Stimulated activated CD4-positive, alpha-beta T cell treated with anti-CD3 and anti-CD28 coated beads, Interleukin-4, amount 100 ng/mL, for 4 hours (primary cell): ENCODE measurements around the gene STT3B.
"Not testable (repeated sequence)": the region's sequence is repeated elsewhere in the genome, so short reads cannot be mapped to it uniquely, and the experiment has no call there.

Source experiments
- DNase-seq, 2 experiments: peaks; one replicate each; pipeline ENCODE4 v3.0.0-alpha.2; 2020

The STT3B gene

GRCh38 chr3:31553258-31553657, 20.5 kb downstream of the STT3B start:
- DNase-seq = no peak

- no peak for DNase-seq
These were observed 22.5 kb downstream of the STT3B start for GRCh38 chr3:31555204-31555603.

GRCh38 chr3:31559872-31560534, 27.3 kb downstream of the STT3B start:
- no peak for DNase-seq

GRCh38 chr3:31561891-31562290, 29.2 kb downstream of the STT3B start:
- no peak for DNase-seq

GRCh38 chr3:31562525-31562924, 29.8 kb downstream of the STT3B start:
- DNase-seq = no peak

GRCh38 chr3:31565288-31565687, 32.6 kb downstream of the STT3B start:
- DNase-seq = no peak

GRCh38 chr3:31567036-31567435, 34.3 kb downstream of the STT3B start:
- no peak for DNase-seq

GRCh38 chr3:31568649-31569048, 35.9 kb downstream of the STT3B start:
- no peak for DNase-seq

- DNase-seq = no peak
These were observed 38.6 kb downstream of the STT3B start for GRCh38 chr3:31571325-31571724.

GRCh38 chr3:31572236-31573004, 39.7 kb downstream of the STT3B start:
- no peak for DNase-seq

- no peak for DNase-seq
These were observed 40.5 kb downstream of the STT3B start for GRCh38 chr3:31573036-31573779.

GRCh38 chr3:31575448-31575847, 42.7 kb downstream of the STT3B start:
- no peak for DNase-seq

GRCh38 chr3:31576521-31576920, 43.8 kb downstream of the STT3B start:
- no peak for DNase-seq

GRCh38 chr3:31577232-31577631, 44.5 kb downstream of the STT3B start:
- no peak for DNase-seq

- no peak for DNase-seq
These were observed 47.1 kb downstream of the STT3B start for GRCh38 chr3:31579828-31580227.

GRCh38 chr3:31580645-31581044, 47.9 kb downstream of the STT3B start:
- no peak for DNase-seq

- no peak for DNase-seq
These were observed 48.9 kb downstream of the STT3B start for GRCh38 chr3:31581660-31582059.

GRCh38 chr3:31589228-31589627, 56.5 kb downstream of the STT3B start:
- DNase-seq = no peak

- DNase-seq = no peak
These were observed 57.9 kb downstream of the STT3B start for GRCh38 chr3:31590650-31591049.

- no peak for DNase-seq
These were observed 60.0 kb downstream of the STT3B start for GRCh38 chr3:31592764-31593163.

GRCh38 chr3:31596176-31596575, 63.5 kb downstream of the STT3B start:
- no peak for DNase-seq

GRCh38 chr3:31600431-31600830, 67.7 kb downstream of the STT3B start:
- DNase-seq = no peak

- DNase-seq = not testable (repeated sequence)
These were observed 72.6 kb downstream of the STT3B start for GRCh38 chr3:31605333-31605732.

GRCh38 chr3:31606453-31606852, 73.7 kb downstream of the STT3B start:
- DNase-seq = no peak
